GM19324 (cell line): ENCODE results near the gene PDXK.

Source experiments
- ATAC-seq: cut with Tn5 transposase; IDR thresholded peaks from one replicate; pipeline ENCODE4 v1.9.1; 2021; ENCODE audit warnings: mild to moderate bottlenecking, moderate library complexity; ENCODE audit not compliant: unreplicated experiment, low FRiP score

The PDXK gene

GRCh38 chr21:43740497-43741156 is 21.7 kb downstream of the PDXK start:
- no peak for ATAC-seq

GRCh38 chr21:43741423-43742096 is 22.6 kb downstream of the PDXK start:
- ATAC-seq: no peak

GRCh38 chr21:43743947-43744346 is 25.0 kb downstream of the PDXK start:
- ATAC-seq: no peak

GRCh38 chr21:43744725-43745124 is 25.8 kb downstream of the PDXK start:
- no peak for ATAC-seq

- no peak for ATAC-seq
These were observed 27.0 kb downstream of the PDXK start for GRCh38 chr21:43745772-43746517.

- ATAC-seq: no peak
These were observed 29.7 kb downstream of the PDXK start for GRCh38 chr21:43748622-43749021.

GRCh38 chr21:43749651-43750262 is 30.8 kb downstream of the PDXK start:
- no peak for ATAC-seq

GRCh38 chr21:43750339-43751033 is 31.6 kb downstream of the PDXK start:
- no peak for ATAC-seq

GRCh38 chr21:43751955-43752591 is 33.1 kb downstream of the PDXK start:
- no peak for ATAC-seq

- no peak for ATAC-seq
These were observed 34.0 kb downstream of the PDXK start for GRCh38 chr21:43752758-43753438.

GRCh38 chr21:43753439-43753799 is 34.5 kb downstream of the PDXK start:
- no peak for ATAC-seq

- no peak for ATAC-seq
These were observed 36.2 kb downstream of the PDXK start for GRCh38 chr21:43754948-43755781.

- ATAC-seq: no peak
These were observed 37.1 kb downstream of the PDXK start for GRCh38 chr21:43755820-43756594.

- no peak for ATAC-seq
These were observed 38.7 kb downstream of the PDXK start for GRCh38 chr21:43757601-43758000.

GRCh38 chr21:43758111-43758641 is 39.2 kb downstream of the PDXK start:
- no peak for ATAC-seq

GRCh38 chr21:43758811-43759210 is 39.9 kb downstream of the PDXK start:
- ATAC-seq: no peak

- ATAC-seq: no peak
These were observed 40.7 kb downstream of the PDXK start for GRCh38 chr21:43759651-43760050.
